Tibial nerve (tissue), 4 donors: Measurements from ENCODE around the gene HECTD1. TPM values are rescaled to one million over a fixed set of nuclear protein-coding genes. Genes with fewer than 3 reads are reported as not detected.
"Not testable (repeated sequence)": the region's sequence is repeated elsewhere in the genome, so short reads cannot be mapped to it uniquely, and the experiment has no call there.

Source experiments
- DNase-seq, 2 donors: peaks; one replicate each; pipeline ENCODE4 v3.0.0-alpha.2; 2019; ENCODE audit warnings: low spot score in 2 of 2
- H3K27ac ChIP-seq, 4 donors: fragments of 200-600 bp; sonication (generic) in 3 of 4; one replicate each; pipeline ENCODE4 v1.5.1; 2017 to 2019; ENCODE audit warnings: mild to moderate bottlenecking in 1 of 4
- H3K27me3 ChIP-seq, 2 donors: fragments of 200-600 bp; sonication (generic) in 1 of 2; one replicate each; pipeline versions ENCODE4 v1.5.1 to v1.6.0; 2017 to 2019
- H3K36me3 ChIP-seq, 3 donors: fragments of 200-600 bp; sonication (generic); one replicate each; pipeline ENCODE4 v1.5.1; 2018 to 2019
- H3K4me1 ChIP-seq, 4 donors: fragments of 200-600 bp; sonication (generic) in 3 of 4; one replicate each; pipeline ENCODE4 v1.5.1; 2017 to 2019
- H3K4me3 ChIP-seq, 4 donors: fragments of 200-600 bp; sonication (generic) in 3 of 4; one replicate each; pipeline ENCODE4 v1.5.1; 2017 to 2019; ENCODE audit warnings: mild to moderate bottlenecking in 1 of 4, moderate library complexity in 1 of 4
- H3K9me3 ChIP-seq, 4 donors: fragments of 200-600 bp; sonication (generic) in 3 of 4; one replicate each; pipeline ENCODE4 v1.5.1; 2017 to 2019
- CTCF ChIP-seq, 5 experiments: fragments of 200-600 bp in 3 of 5; fragments of 450-650 bp in 2 of 5; sonication (generic) in 3 of 5; IDR thresholded peaks; one replicate each; pipeline ENCODE4 v1.5.1; 2016 to 2019; ENCODE audit warnings: antibody characterized with exemption in 5 of 5, mild to moderate bottlenecking in 3 of 5, moderate library complexity in 2 of 5
- EP300 ChIP-seq, 2 donors: sonication (generic); formaldehyde crosslinking; IDR thresholded peaks; one replicate each; pipeline ENCODE4 v1.6.1; 2017; ENCODE audit warnings: antibody characterized with exemption in 2 of 2, mild to moderate bottlenecking in 1 of 2
- POLR2A ChIP-seq, 2 donors: fragments of 450-650 bp; IDR thresholded peaks; one replicate each; pipeline ENCODE4 v1.6.1; 2017; ENCODE audit warnings: antibody characterized with exemption in 2 of 2, mild to moderate bottlenecking in 2 of 2, moderate library complexity in 2 of 2
- WGBS, 2 donors: methylation state at CpG; one replicate each; pipeline ENCODE4 v1.1.5; 2018; 5-methylcytosine and 5-hydroxymethylcytosine counted together
- total RNA-seq, 4 donors: library from RNA; depleted of rRNA; stranded (reverse); fragments of >200 nt; gene quantifications; one replicate each; pipeline ENCODE4 v1.1.0, GENCODE V29; 2016

HECTD1 gene
- total RNA-seq, 4 donors from 2014 or later: 183 to 225 (median 207) TPM

- Histone ChIP-seq H3K4me3 (no peak overlapping the region), H3K9me3 (no peaks in the 10 kb centered on the region), H3K27me3 (no peaks in the 10 kb centered on the region), H3K36me3 (no peaks in the 10 kb centered on the region), H3K4me1 (no peaks in the 10 kb centered on the region), H3K27ac (no peak overlapping the region)
- TF ChIP-seq POLR2A (IDR thresholded peaks at IDR 0.05): no peak
- TF ChIP-seq EP300 (IDR thresholded peaks at IDR 0.05): no peak
- TF ChIP-seq CTCF (IDR thresholded peaks at IDR 0.05): no peak
- DNase-seq: no peak
- 93 to 94% methylated on average over 9 of the region's 9 CpGs for WGBS, 2 donors
Measured at GRCh38 chr14:31253746-31254471, 46.3 kb upstream of the HECTD1 start.

- DNase-seq: no peak
- Histone ChIP-seq H3K4me1 (no peaks in the 10 kb centered on the region), H3K27ac (no peak overlapping the region), H3K27me3 (no peaks in the 10 kb centered on the region), H3K4me3 (no peak overlapping the region), H3K36me3 (no peaks in the 10 kb centered on the region), H3K9me3 (no peaks in the 10 kb centered on the region)
- WGBS, 2 donors: 81 to 93% methylated on average over 1 of the region's 1 CpG
- no peak for TF ChIP-seq CTCF (IDR thresholded peaks at IDR 0.05)
- TF ChIP-seq EP300 (IDR thresholded peaks at IDR 0.05): no peak
- TF ChIP-seq POLR2A (IDR thresholded peaks at IDR 0.05): no peak
Measured at GRCh38 chr14:31252865-31253264, 45.3 kb upstream of the HECTD1 start.

GRCh38 chr14:31251028-31251958 is 43.7 kb upstream of the HECTD1 start:
- Histone ChIP-seq H3K9me3 (no peaks in the 10 kb centered on the region), H3K36me3 (no peaks in the 10 kb centered on the region), H3K4me3 (no peak overlapping the region), H3K4me1 (no peaks in the 10 kb centered on the region), H3K27me3 (no peaks in the 10 kb centered on the region), H3K27ac (no peak overlapping the region)
- WGBS, 2 donors: 64 to 78% methylated on average over 9 of the region's 10 CpGs
- TF ChIP-seq CTCF (IDR thresholded peaks at IDR 0.05) (no peak), POLR2A (IDR thresholded peaks at IDR 0.05) (no peak), EP300 (IDR thresholded peaks at IDR 0.05) (no peak)
- DNase-seq: no peak

GRCh38 chr14:31244626-31245025 is 37.0 kb upstream of the HECTD1 start:
- DNase-seq: no peak
- H3K4me1 ChIP-seq: peaks cover 0 to 11% (median 5%) of the 10 kb centered on the region in 4 donors
- WGBS, 2 donors: 50 to 52% methylated on average over 3 of the region's 3 CpGs
- no peaks in the 10 kb centered on the region for H3K36me3 ChIP-seq
- TF ChIP-seq EP300 (IDR thresholded peaks at IDR 0.05) (no peak), CTCF (IDR thresholded peaks at IDR 0.05) (no peak), POLR2A (IDR thresholded peaks at IDR 0.05) (no peak)
- H3K27me3 ChIP-seq: no peaks in the 10 kb centered on the region
- no peaks in the 10 kb centered on the region for H3K9me3 ChIP-seq
- no peak overlapping the region for H3K27ac ChIP-seq
- H3K4me3 ChIP-seq: no peak overlapping the region

GRCh38 chr14:31243860-31244259 is 36.3 kb upstream of the HECTD1 start:
- peaks cover 0 to 11% (median 5%) of the 10 kb centered on the region in 4 donors for H3K4me1 ChIP-seq
- no peaks in the 10 kb centered on the region for H3K9me3 ChIP-seq
- no peak for TF ChIP-seq EP300 (IDR thresholded peaks at IDR 0.05)
- no peak for TF ChIP-seq CTCF (IDR thresholded peaks at IDR 0.05)
- TF ChIP-seq POLR2A (IDR thresholded peaks at IDR 0.05): no peak
- no peak for DNase-seq
- H3K27ac ChIP-seq: no peak overlapping the region
- no peak overlapping the region for H3K4me3 ChIP-seq
- no peaks in the 10 kb centered on the region for H3K36me3 ChIP-seq
- 89 to 90% methylated on average over 8 of the region's 8 CpGs for WGBS, 2 donors
- no peaks in the 10 kb centered on the region for H3K27me3 ChIP-seq

GRCh38 chr14:31242161-31242940 is 34.8 kb upstream of the HECTD1 start:
- H3K27ac ChIP-seq: peak overlapping the region in 1 of 4 donors; percentile 66
- H3K4me3 ChIP-seq: peak overlapping the region in 1 of 4 donors; percentile 24

More at GRCh38 chr14:31242161-31242940, 34.8 kb upstream of the HECTD1 start:
- not testable (repeated sequence) for H3K27me3 ChIP-seq, H3K9me3 ChIP-seq, DNase-seq, H3K36me3 ChIP-seq
- 69 to 72% methylated on average over 10 of the region's 10 CpGs for WGBS, 2 donors
- H3K4me1 ChIP-seq: peaks cover 0 to 11% (median 5%) of the 10 kb centered on the region in 4 donors
